ENCODE data around the gene CUL4B.

- TF ChIP-seq CTCF (conservative IDR thresholded peaks at IDR 0.05; ENCODE audit: low read depth in 2 of 2) (no peak), POLR2AphosphoS5 (IDR thresholded peaks at IDR 0.05; ENCODE audit: low read depth) (no peak), EZH2 (IDR thresholded peaks at IDR 0.05; ENCODE audit: low read depth, unreplicated experiment) (no peak), ZNF114 (CRISPR knock-in tag; IDR thresholded peaks at IDR 0.05) (no peak), REST (IDR thresholded peaks at IDR 0.05; ENCODE audit: unreplicated experiment) (no peak), EZH2phosphoT487 (IDR thresholded peaks at IDR 0.05; ENCODE audit: unreplicated experiment) (no peak)
Observed at GRCh38 chrX:120556251-120556650, 4.5 kb downstream of the CUL4B start.

Measured in GM23338 (cell line).